ENCODE data around the gene CBY1.

DNA sequence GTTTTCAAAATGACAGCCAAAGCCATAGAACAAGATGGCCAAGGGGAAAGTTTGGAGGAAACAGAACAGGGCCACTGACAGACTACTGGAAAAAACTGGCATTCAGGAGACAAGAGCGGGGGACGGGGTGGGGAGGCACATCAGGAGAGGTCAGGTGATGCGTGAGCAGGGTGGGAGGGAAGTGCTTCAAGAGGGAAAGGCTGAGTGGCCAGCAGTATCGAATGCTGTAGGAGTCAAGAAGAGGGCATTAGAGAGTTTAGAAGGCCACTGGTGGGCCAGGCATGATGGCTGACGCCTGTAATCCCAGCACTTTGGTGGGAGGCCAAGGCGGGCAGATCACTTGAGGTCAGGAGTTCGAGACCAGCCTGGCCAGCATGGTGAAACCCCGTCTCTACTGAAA is 57.5 kb downstream of the CBY1 start:
- TF ChIP-seq CTCF (IDR thresholded peaks at IDR 0.05) (no peak), POLR2A (IDR thresholded peaks at IDR 0.05) (no peak)
